Heart right ventricle (tissue), 16 donors: Measurements from ENCODE around the gene CTDP1. TPM values are rescaled to one million over a fixed set of nuclear protein-coding genes. Genes with fewer than 3 reads are reported as not detected.

Experiments
- ATAC-seq, 8 donors: fragments of 200-7000 bp; cut with Tn5 transposase; one replicate each; pipeline ENCODE4 v1.9.1; 2020; ENCODE audit warnings: mild to moderate bottlenecking in 8 of 8, moderate library complexity in 8 of 8, moderate number of reproducible peaks in 1 of 8
- DNase-seq, 2 donors: peaks; one replicate each; pipeline ENCODE4 v3.0.0-alpha.2; 2020
- H3K27ac ChIP-seq, 10 donors: fragments of 200-600 bp; sonication (generic) in 2 of 10; one replicate each; pipeline versions ENCODE4 v1.5.0 to v1.8.0; 2020 to 2022; ENCODE audit warnings: mild to moderate bottlenecking in 3 of 10
- H3K27me3 ChIP-seq, 7 donors: fragments of 200-600 bp; one replicate each; pipeline ENCODE4 v1.8.0; 2021 to 2022; ENCODE audit warnings: mild to moderate bottlenecking in 2 of 7
- H3K36me3 ChIP-seq, 9 donors: fragments of 200-600 bp; sonication (generic) in 1 of 9; one replicate each; pipeline versions ENCODE4 v1.5.0 to v1.8.0; 2020 to 2022; ENCODE audit warnings: mild to moderate bottlenecking in 2 of 9
- H3K4me1 ChIP-seq, 9 donors: fragments of 200-600 bp; sonication (generic) in 1 of 9; one replicate each; pipeline versions ENCODE4 v1.5.0 to v1.8.0; 2020 to 2022; ENCODE audit warnings: mild to moderate bottlenecking in 4 of 9
- H3K4me3 ChIP-seq, 10 donors: fragments of 200-600 bp; sonication (generic) in 2 of 10; one replicate each; pipeline versions ENCODE4 v1.5.0 to v1.8.0; 2020 to 2022; ENCODE audit warnings: mild to moderate bottlenecking in 7 of 10, moderate library complexity in 2 of 10
- H3K9me3 ChIP-seq, 11 donors: fragments of 200-600 bp in 10 of 11; sonication (generic) in 2 of 11; one replicate each; pipeline versions ENCODE4 v1.5.0 to v1.8.0; 2013 to 2022; ENCODE audit warnings: mild to moderate bottlenecking in 2 of 11, control low read depth in 1 of 11, moderate library complexity in 1 of 11
- WGBS, 2 donors: extraction: QIAGEN DNeasy Blood & Tissue Kit; methylation state at CpG; one replicate each; pipeline ENCODE4 v1.1.7; 2013; ENCODE audit warnings: inconsistent platforms in 1 of 2; 5-methylcytosine and 5-hydroxymethylcytosine counted together
- intact Hi-C, 10 donors: fragments of 100-400 bp; cut with DNase I; formaldehyde crosslinking; loops; one replicate each; pipeline versions ENCODE4 v1.11.1 to v1.14.2; 2022
- polyA plus RNA-seq, 2 donors: library from polyadenylated mRNA; stranded (reverse); fragments of 200-250 nt; gene quantifications; one replicate each; pipeline ENCODE4 v1.2.3, GENCODE V29; 2013
- total RNA-seq, 10 donors: library from RNA; stranded (reverse); fragmentation: NEBNext Ultra II Directional in 3 of 10; extraction: Animal tissue kit (Norgen Biotek cat#: 25700) in 3 of 10; gene quantifications; one replicate each; pipeline versions ENCODE4 v1.2.1 to v1.2.4, GENCODE V29; 2021 to 2023
- TF ChIP-seq, protein P1 (sequence below), 9 donors: fragments of 200-600 bp; sonication (generic) in 2 of 9; IDR thresholded peaks; one replicate each; pipeline versions ENCODE4 v1.5.0 to v1.8.0; 2021 to 2022; ENCODE audit warnings: antibody characterized with exemption in 9 of 9, mild to moderate bottlenecking in 5 of 9, moderate library complexity in 1 of 9
- donor health status: Arrhythmogenic right ventricular cardiomyopathy.
- donor health status: ischemic (EF 13 %, LVEDD 7.1; RV severe dilation, severe dysfunction).
- donor health status: healthy with polysubstance abuse.
- donor health status: DM: no; HTN: yes; CAD: no.
- donor health status: DM: no; HTN: no; CAD: no.
- donor health status: ischemic (EF 25% LVEDD 6.9; RV normal size, moderate dysfunction).
- donor health status: ischemic (EF 25% LVEDD 5.7; RV mildly dilated, moderate dysfunction).
- donor health status: healthy.
- donor health status: DM: yes; HTN: yes; CAD: no.
- donor health status: Ischemic cardiomyopathy.
- donor health status: ischemic (EF 35%, LVEDD 5.7; RV mildly dilated, moderate dysfunction).
- donor health status: nonischemic (EF 11% LVEDD 7.7; RV severe dilation, severe dysfunction).
- donor health status: DM: yes; HTN: yes; CAD: no.
- donor health status: PGD.
- donor health status: ischemic (EF 29% LVEDD 5.4; RV normal size, mild dysfunction).
- donor health status: nonischemic (EF 23%, LVEDD 6.1; RV moderate dilation, normal function).

Gene CTDP1
- total and polyA plus RNA-seq, 12 donors = 6.8 to 12.5 (median 9.3) TPM

GRCh38 chr18:79784965-79785770 is 105.6 kb downstream of the CTDP1 start:
- no peak for ATAC-seq
- TF ChIP-seq, protein P1, sequence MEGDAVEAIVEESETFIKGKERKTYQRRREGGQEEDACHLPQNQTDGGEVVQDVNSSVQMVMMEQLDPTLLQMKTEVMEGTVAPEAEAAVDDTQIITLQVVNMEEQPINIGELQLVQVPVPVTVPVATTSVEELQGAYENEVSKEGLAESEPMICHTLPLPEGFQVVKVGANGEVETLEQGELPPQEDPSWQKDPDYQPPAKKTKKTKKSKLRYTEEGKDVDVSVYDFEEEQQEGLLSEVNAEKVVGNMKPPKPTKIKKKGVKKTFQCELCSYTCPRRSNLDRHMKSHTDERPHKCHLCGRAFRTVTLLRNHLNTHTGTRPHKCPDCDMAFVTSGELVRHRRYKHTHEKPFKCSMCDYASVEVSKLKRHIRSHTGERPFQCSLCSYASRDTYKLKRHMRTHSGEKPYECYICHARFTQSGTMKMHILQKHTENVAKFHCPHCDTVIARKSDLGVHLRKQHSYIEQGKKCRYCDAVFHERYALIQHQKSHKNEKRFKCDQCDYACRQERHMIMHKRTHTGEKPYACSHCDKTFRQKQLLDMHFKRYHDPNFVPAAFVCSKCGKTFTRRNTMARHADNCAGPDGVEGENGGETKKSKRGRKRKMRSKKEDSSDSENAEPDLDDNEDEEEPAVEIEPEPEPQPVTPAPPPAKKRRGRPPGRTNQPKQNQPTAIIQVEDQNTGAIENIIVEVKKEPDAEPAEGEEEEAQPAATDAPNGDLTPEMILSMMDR (IDR thresholded peaks at IDR 0.05) = no peak
- no peak for DNase-seq
- WGBS, 2 donors = 66 to 70% methylated on average over 32 of the region's 32 CpGs
- H3K4me1 ChIP-seq = peaks cover 0 to 18% (median 4%) of the 10 kb centered on the region in 9 donors
- H3K27ac ChIP-seq = no peak overlapping the region
- no peaks in the 10 kb centered on the region for H3K36me3 ChIP-seq
- no peak overlapping the region for H3K4me3 ChIP-seq
- H3K9me3 ChIP-seq = no peaks in the 10 kb centered on the region
- H3K27me3 ChIP-seq = peaks cover 23 to 75% (median 68%) of the 10 kb centered on the region in 7 donors
- intact Hi-C loops = no loop called here

GRCh38 chr18:79785831-79786230 is 106.2 kb downstream of the CTDP1 start:
- no peaks in the 10 kb centered on the region for H3K36me3 ChIP-seq
- TF ChIP-seq, protein P1 (IDR thresholded peaks at IDR 0.05) = no peak
- ATAC-seq = no peak
- peaks cover 23 to 80% (median 71%) of the 10 kb centered on the region in 7 donors for H3K27me3 ChIP-seq
- no peaks in the 10 kb centered on the region for H3K9me3 ChIP-seq
- intact Hi-C loops = no loop called here
- no peak overlapping the region for H3K27ac ChIP-seq
- peaks cover 0 to 23% (median 4%) of the 10 kb centered on the region in 9 donors for H3K4me1 ChIP-seq
- no peak overlapping the region for H3K4me3 ChIP-seq
- no peak for DNase-seq
- WGBS, 2 donors = 76 to 80% methylated on average over 12 of the region's 12 CpGs

GRCh38 chr18:79786304-79786703 is 106.7 kb downstream of the CTDP1 start:
- ATAC-seq (no peak), DNase-seq (no peak)
- intact Hi-C loops = no loop called here
- peaks cover 23 to 85% (median 72%) of the 10 kb centered on the region in 7 donors for H3K27me3 ChIP-seq
- no peak overlapping the region for H3K27ac ChIP-seq
- 79 to 84% methylated on average over 13 to 14 of the region's 14 CpGs for WGBS, 2 donors
- H3K9me3 ChIP-seq = no peaks in the 10 kb centered on the region
- H3K4me1 ChIP-seq = peaks cover 0 to 28% (median 6%) of the 10 kb centered on the region in 9 donors
- H3K36me3 ChIP-seq = no peaks in the 10 kb centered on the region
- TF ChIP-seq, protein P1 (IDR thresholded peaks at IDR 0.05) = no peak
- H3K4me3 ChIP-seq = no peak overlapping the region

- H3K9me3 ChIP-seq = no peaks in the 10 kb centered on the region
- H3K27me3 ChIP-seq = peaks cover 24 to 90% (median 75%) of the 10 kb centered on the region in 7 donors
- no peak overlapping the region for H3K27ac ChIP-seq
- DNase-seq (no peak), ATAC-seq (no peak)
- TF ChIP-seq, protein P1 (IDR thresholded peaks at IDR 0.05) = no peak
- no peak overlapping the region for H3K4me3 ChIP-seq
- WGBS, 2 donors = 74 to 81% methylated on average over 22 of the region's 22 CpGs
- peaks cover 0 to 33% (median 6%) of the 10 kb centered on the region in 9 donors for H3K4me1 ChIP-seq
- H3K36me3 ChIP-seq = no peaks in the 10 kb centered on the region
- intact Hi-C loops = loop anchor here in 1 of 10 donors (1.0 kb wide), 1 partner anchor 15 kb away; no protein-coding TSS in a partner anchor
These were observed 107.4 kb downstream of the CTDP1 start for GRCh38 chr18:79786786-79787526.
